NB4 (cell line): ENCODE measurements around the gene ATP5PO.

Experiments
- MYC ChIP-seq: IDR thresholded peaks from 2 replicates; pipeline ENCODE4 v1.6.1; 2011; ENCODE audit warnings: low read depth, low read length
- POLR2A ChIP-seq: IDR thresholded peaks from 2 replicates; pipeline ENCODE4 v1.6.1; 2011; ENCODE audit warnings: mild to moderate bottlenecking; ENCODE audit not compliant: insufficient read length; ENCODE audit errors: extremely low read depth
- TF ChIP-seq, protein P1 (sequence below): IDR thresholded peaks from one replicate; pipeline ENCODE4 v1.5.1; 2012; ENCODE audit warnings: low read depth, low read length
- TF ChIP-seq, protein P2 (sequence below): IDR thresholded peaks from 2 replicates; pipeline ENCODE4 v1.6.1; 2011; ENCODE audit warnings: low read depth, low read length

DNA sequence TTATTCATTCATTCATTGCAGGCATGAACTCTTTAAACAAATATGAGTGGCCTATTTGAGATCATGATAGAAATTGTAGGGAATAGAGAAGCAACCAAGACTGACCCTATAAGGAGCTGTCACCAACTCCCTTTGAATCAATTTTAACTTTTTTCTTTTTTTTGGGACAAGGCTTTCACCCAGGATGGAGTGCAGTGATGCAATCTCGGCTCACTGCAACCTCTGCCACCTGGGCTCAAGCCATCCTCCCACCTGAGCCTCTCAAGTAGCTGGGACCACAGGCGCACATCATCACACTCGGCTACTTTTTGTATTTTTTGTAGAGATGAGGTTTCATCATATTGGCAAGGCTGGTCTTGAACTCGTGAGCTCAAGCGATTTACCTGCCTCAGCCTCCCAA, 17.1 kb upstream of the ATP5PO start:
- TF ChIP-seq, protein P1, sequence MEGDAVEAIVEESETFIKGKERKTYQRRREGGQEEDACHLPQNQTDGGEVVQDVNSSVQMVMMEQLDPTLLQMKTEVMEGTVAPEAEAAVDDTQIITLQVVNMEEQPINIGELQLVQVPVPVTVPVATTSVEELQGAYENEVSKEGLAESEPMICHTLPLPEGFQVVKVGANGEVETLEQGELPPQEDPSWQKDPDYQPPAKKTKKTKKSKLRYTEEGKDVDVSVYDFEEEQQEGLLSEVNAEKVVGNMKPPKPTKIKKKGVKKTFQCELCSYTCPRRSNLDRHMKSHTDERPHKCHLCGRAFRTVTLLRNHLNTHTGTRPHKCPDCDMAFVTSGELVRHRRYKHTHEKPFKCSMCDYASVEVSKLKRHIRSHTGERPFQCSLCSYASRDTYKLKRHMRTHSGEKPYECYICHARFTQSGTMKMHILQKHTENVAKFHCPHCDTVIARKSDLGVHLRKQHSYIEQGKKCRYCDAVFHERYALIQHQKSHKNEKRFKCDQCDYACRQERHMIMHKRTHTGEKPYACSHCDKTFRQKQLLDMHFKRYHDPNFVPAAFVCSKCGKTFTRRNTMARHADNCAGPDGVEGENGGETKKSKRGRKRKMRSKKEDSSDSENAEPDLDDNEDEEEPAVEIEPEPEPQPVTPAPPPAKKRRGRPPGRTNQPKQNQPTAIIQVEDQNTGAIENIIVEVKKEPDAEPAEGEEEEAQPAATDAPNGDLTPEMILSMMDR, result no peak
- no peak for TF ChIP-seq POLR2A
- TF ChIP-seq, protein P2, sequence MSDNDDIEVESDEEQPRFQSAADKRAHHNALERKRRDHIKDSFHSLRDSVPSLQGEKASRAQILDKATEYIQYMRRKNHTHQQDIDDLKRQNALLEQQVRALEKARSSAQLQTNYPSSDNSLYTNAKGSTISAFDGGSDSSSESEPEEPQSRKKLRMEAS, result no peak
- TF ChIP-seq MYC, result no peak
